Common myeloid progenitor, CD34-positive (primary cell): ENCODE results near the gene STAT6.
A peak's percentile ranks its signal among the peaks of the same experiment; 100 is the strongest.

Experiments
- CTCF ChIA-PET: fragments of 350-600 bp; sonication (Branson Sonifier 250); formaldehyde crosslinking; loops from one replicate; lab custom pipeline; 2021; ENCODE audit warnings: antibody characterized with exemption; lab: Charles Lee
- POLR2A ChIA-PET: fragments of 350-600 bp; sonication (Branson Sonifier 250); formaldehyde crosslinking; loops from one replicate; lab custom pipeline; 2021; ENCODE audit warnings: antibody characterized with exemption; lab: Charles Lee
- DNase-seq, 3 donors: peaks; one replicate each; pipeline versions ENCODE4 v3.0.0 to v3.0.0-alpha.2; 2013
- H3K27ac ChIP-seq, 2 experiments: 1 replicate in 1 of 2; 2 replicates in 1 of 2; pipeline ENCODE4 v1.7.0; 2013; ENCODE audit warnings: inconsistent platforms in 2 of 2, low read length in 2 of 2, mild to moderate bottlenecking in 2 of 2, low read depth in 1 of 2, moderate library complexity in 1 of 2; ENCODE audit not compliant: severe bottlenecking in 2 of 2, insufficient read depth in 1 of 2, poor library complexity in 1 of 2
- H3K27me3 ChIP-seq, 5 experiments: replicated peaks in 2 of 5; 1 replicate in 3 of 5; 2 replicates in 2 of 5; pipeline versions ENCODE4 v1.6.1 to v1.7.0; 2013; ENCODE audit warnings: low read length in 4 of 5, mild to moderate bottlenecking in 2 of 5, moderate library complexity in 2 of 5, inconsistent platforms in 1 of 5; ENCODE audit not compliant: insufficient read depth in 5 of 5, control insufficient read depth in 4 of 5
- H3K36me3 ChIP-seq, 4 experiments: 1 replicate in 2 of 4; 2 replicates in 2 of 4; pipeline versions ENCODE4 v1.6.1 to v1.7.0; 2013; ENCODE audit warnings: low read length in 3 of 4, control low read depth in 1 of 4, mild to moderate bottlenecking in 1 of 4; ENCODE audit not compliant: control insufficient read depth in 4 of 4, insufficient read depth in 4 of 4
- H3K4me1 ChIP-seq, 4 experiments: 1 replicate in 3 of 4; 2 replicates in 1 of 4; pipeline versions ENCODE4 v1.6.1 to v1.7.1; 2013; ENCODE audit warnings: low read length in 3 of 4, mild to moderate bottlenecking in 3 of 4, control low read depth in 1 of 4, inconsistent platforms in 1 of 4, moderate library complexity in 1 of 4; ENCODE audit not compliant: control insufficient read depth in 4 of 4, insufficient read depth in 4 of 4; ENCODE audit errors: control extremely low read depth in 1 of 4
- H3K4me3 ChIP-seq, 7 experiments: 1 replicate in 4 of 7; 2 replicates in 3 of 7; pipeline versions ENCODE4 v1.5.1 to v1.7.0; 2013; ENCODE audit warnings: mild to moderate bottlenecking in 7 of 7, low read length in 6 of 7, moderate library complexity in 6 of 7, inconsistent platforms in 2 of 7, low read depth in 2 of 7, control low read depth in 1 of 7; ENCODE audit not compliant: insufficient read depth in 4 of 7, control insufficient read depth in 1 of 7; ENCODE audit errors: extremely low read depth in 1 of 7
- H3K9me3 ChIP-seq, 5 experiments: 1 replicate in 4 of 5; 2 replicates in 1 of 5; pipeline versions ENCODE4 v1.6.1 to v1.7.1; 2013; ENCODE audit warnings: low read length in 4 of 5, mild to moderate bottlenecking in 2 of 5, inconsistent platforms in 1 of 5, low read depth in 1 of 5, moderate library complexity in 1 of 5; ENCODE audit not compliant: control insufficient read depth in 4 of 5, insufficient read depth in 2 of 5; ENCODE audit errors: control extremely low read depth in 1 of 5
- WGBS: methylation state at CpG from one replicate; pipeline ENCODE4 v1.1.5; 2013; ENCODE audit not compliant: insufficient coverage; 5-methylcytosine and 5-hydroxymethylcytosine counted together

Gene STAT6

GRCh38 chr12:57089271-57090245 lies 21.6 kb downstream of the STAT6 start:
- 0% methylated on average over 33 of the region's 45 CpGs for WGBS
- peak overlapping the region in 1 of 2 experiments; percentile 67 for H3K27ac ChIP-seq
- H3K9me3 ChIP-seq, result no peaks in the 10 kb centered on the region
- CTCF ChIA-PET, result interaction anchor here (1.2 to 27.7 kb wide), 4 partner anchors 9 to 41 kb away, joined by 3 to 835 read pairs (median 126); partner anchors contain the start of genes NEMP1 and STAT6
- no peaks in the 10 kb centered on the region for H3K27me3 ChIP-seq
- peaks cover 3 to 28% (median 18%) of the 10 kb centered on the region in 4 experiments for H3K36me3 ChIP-seq
- peak overlapping the region; percentile 58 to 92 (median 90) for H3K4me3 ChIP-seq
- POLR2A ChIA-PET, result interaction anchor here (1.0 to 5.1 kb wide), 4 partner anchors 12 to 22 kb away, joined by 3 to 45 read pairs (median 26); partner anchors contain the start of genes NEMP1 and STAT6
- H3K4me1 ChIP-seq, result peaks cover 3 to 52% (median 47%) of the 10 kb centered on the region in 4 experiments
- DNase-seq, result peak; percentile 30 to 65 (median 53)

- POLR2A ChIA-PET, result interaction anchor here (0.9 to 5.1 kb wide), 7 partner anchors 11 to 432 kb away, joined by 3 to 45 read pairs (median 7); partner anchors contain the start of genes DDIT3, NEMP1 and STAT6
- H3K27me3 ChIP-seq, result no peaks in the 10 kb centered on the region
- H3K4me3 ChIP-seq, result peak within 1 kb of the TSS; percentile 75 to 97 (median 90)
These were observed 22.6 kb downstream of the STAT6 start, which contains the start of gene NAB2 for GRCh38 chr12:57088354-57089270. NAB2 (plus strand) TSS chr12:57089114; CDS start chr12:57089272, 158 bp downstream.

GRCh38 chr12:57087691-57088353 lies 23.3 kb downstream of the STAT6 start:
- H3K27ac ChIP-seq, result peak overlapping the region; percentile 95 to 99
- H3K4me3 ChIP-seq, result peak overlapping the region; percentile 23 to 97 (median 84)
- WGBS, result 0% methylated on average over 26 of the region's 37 CpGs
- ChIA-PET CTCF (interaction anchor here (0.6 to 27.7 kb wide), 6 partner anchors 10 to 36 kb away, joined by 3 to 835 read pairs (median 4); partner anchors contain the start of genes NEMP1 and STAT6), POLR2A (interaction anchor here (0.9 to 5.1 kb wide), 7 partner anchors 10 to 433 kb away, joined by 3 to 45 read pairs (median 7); partner anchors contain the start of genes DDIT3, NEMP1 and STAT6)
- DNase-seq, result peak; percentile 89 to 96 (median 96)
- H3K36me3 ChIP-seq, result peaks cover 2 to 22% (median 15%) of the 10 kb centered on the region in 4 experiments
- no peaks in the 10 kb centered on the region for H3K9me3 ChIP-seq
- peaks cover 3 to 40% (median 34%) of the 10 kb centered on the region in 4 experiments for H3K4me1 ChIP-seq
- H3K27me3 ChIP-seq, result no peaks in the 10 kb centered on the region

More at GRCh38 chr12:57088354-57089270, 22.6 kb downstream of the STAT6 start, which contains the start of gene NAB2:
- Histone ChIP-seq H3K36me3 (peaks cover 2 to 24% (median 17%) of the 10 kb centered on the region in 4 experiments), H3K9me3 (no peaks in the 10 kb centered on the region), H3K4me1 (peaks cover 3 to 45% (median 38%) of the 10 kb centered on the region in 4 experiments), H3K27ac (peak within 1 kb of the TSS; percentile 95 to 99)
- CTCF ChIA-PET, result interaction anchor here (0.6 to 27.7 kb wide), 7 partner anchors 14 to 41 kb away, joined by 3 to 835 read pairs (median 3); partner anchors contain the start of genes NEMP1 and STAT6
- under 1% methylated on average over 56 of the region's 91 CpGs for WGBS
- DNase-seq, result peak; percentile 93 to 98 (median 97)

DNA sequence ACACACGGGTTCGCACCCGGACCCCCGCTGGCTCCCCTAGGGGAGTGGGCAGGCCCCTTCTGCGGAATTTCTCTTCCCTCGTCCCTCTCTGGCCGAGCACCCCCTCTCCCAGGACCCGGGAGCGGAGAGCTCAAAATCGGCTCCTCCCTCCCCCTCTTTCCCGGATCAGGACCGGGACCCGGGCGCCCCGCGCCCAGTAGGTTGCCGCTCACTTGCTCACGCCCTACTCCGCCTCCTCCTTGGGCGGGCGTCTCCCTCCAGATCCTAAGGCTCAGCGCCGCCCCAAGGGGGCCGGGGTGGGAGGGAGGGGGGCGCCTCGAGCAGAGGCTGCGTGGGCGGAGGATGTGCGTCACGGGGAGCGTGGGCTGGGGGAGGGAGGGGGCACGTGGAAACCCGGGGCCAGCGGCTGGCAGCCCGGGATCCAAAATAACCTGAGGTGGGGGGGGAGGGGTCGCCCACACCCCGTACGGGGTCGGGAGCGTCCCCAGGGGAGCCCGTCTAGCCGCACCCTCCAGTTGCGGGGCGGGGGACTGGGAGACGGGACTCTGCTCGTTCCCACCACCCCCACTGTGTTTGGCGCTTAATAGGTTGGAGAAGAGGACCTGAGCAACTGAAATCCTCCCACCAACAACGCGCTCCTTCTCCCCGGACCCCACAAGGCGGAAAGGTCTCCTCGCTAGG lies 24.0 kb downstream of the STAT6 start:
- CTCF ChIA-PET, result interaction anchor here (1.2 to 27.7 kb wide), 5 partner anchors 11 to 36 kb away, joined by 3 to 835 read pairs (median 5); partner anchors contain the start of genes NEMP1 and STAT6
- H3K36me3 ChIP-seq, result peaks cover 2 to 16% (median 9%) of the 10 kb centered on the region in 4 experiments
- POLR2A ChIA-PET, result interaction anchor here (0.9 to 5.1 kb wide), 7 partner anchors 9 to 434 kb away, joined by 3 to 45 read pairs (median 7); partner anchors contain the start of genes DDIT3, NEMP1 and STAT6

DNA sequence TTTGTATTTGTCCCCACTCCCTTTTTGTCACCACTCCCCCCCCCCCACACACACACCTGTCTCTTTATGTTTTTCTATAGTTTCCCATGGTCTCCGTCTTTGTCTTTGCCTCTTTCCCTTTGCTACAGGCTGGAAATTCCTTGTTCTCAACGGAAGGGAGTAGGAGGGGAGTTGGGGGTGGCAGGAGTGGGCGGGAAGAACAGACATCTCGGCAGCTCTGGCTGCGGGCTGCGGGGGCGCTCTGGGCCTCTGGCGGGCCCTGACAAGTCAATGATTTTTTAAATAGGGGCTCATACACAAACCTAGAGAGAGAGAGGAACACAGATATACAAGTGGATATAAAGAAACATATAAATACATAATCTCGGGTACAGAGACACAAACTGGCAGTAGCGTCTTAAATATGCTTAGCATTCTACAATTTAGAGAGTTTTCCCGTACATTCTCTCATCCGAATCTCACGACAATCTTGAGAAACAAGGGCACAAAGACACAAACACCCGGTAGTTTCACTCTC lies 24.6 kb downstream of the STAT6 start:
- peaks cover 0 to 10% (median 4%) of the 10 kb centered on the region in 4 experiments for H3K36me3 ChIP-seq
- no peaks in the 10 kb centered on the region for H3K27me3 ChIP-seq
- 0% methylated on average over 6 of the region's 14 CpGs for WGBS
- peak overlapping the region; percentile 95 to 99 for H3K27ac ChIP-seq
- peak overlapping the region; percentile 65 to 97 (median 85) for H3K4me3 ChIP-seq
- ChIA-PET CTCF (interaction anchor here (1.7 to 27.7 kb wide), 3 partner anchors 11 to 25 kb away, joined by 5 to 835 read pairs (median 17); partner anchors contain the start of genes NEMP1 and STAT6), POLR2A (interaction anchor here (3.7 to 5.1 kb wide), 2 partner anchors 9 to 25 kb away, joined by 42 to 45 read pairs; partner anchors contain the start of genes NEMP1 and STAT6)
- peak; percentile 58 to 71 (median 65) for DNase-seq
- no peaks in the 10 kb centered on the region for H3K9me3 ChIP-seq
- H3K4me1 ChIP-seq, result peaks cover 3 to 40% (median 34%) of the 10 kb centered on the region in 4 experiments

More for the DNA sequence above, 24.0 kb downstream of the STAT6 start:
- H3K4me1 ChIP-seq, result peaks cover 3 to 40% (median 34%) of the 10 kb centered on the region in 4 experiments
- peak overlapping the region; percentile 65 to 97 (median 85) for H3K4me3 ChIP-seq
- WGBS, result 0% methylated on average over 19 of the region's 52 CpGs
- peak overlapping the region; percentile 95 to 99 for H3K27ac ChIP-seq
- no peaks in the 10 kb centered on the region for H3K27me3 ChIP-seq
- H3K9me3 ChIP-seq, result no peaks in the 10 kb centered on the region
- DNase-seq, result peak; percentile 89 to 95 (median 95)
